Measurements from ENCODE around the gene SLC4A9. TPM values are rescaled to one million over a fixed set of nuclear protein-coding genes. Genes with fewer than 3 reads are reported as not detected.

The SLC4A9 gene
- total RNA-seq, 1 donor from 2014 or later, result 0.06 TPM

GRCh38 chr5:140360681-140361479 lies 886 bp downstream of the SLC4A9 start:
- DNase-seq (ENCODE audit: extremely low read depth, low read depth, low spot score), result no peak

GRCh38 chr5:140361901-140362300 lies 1.9 kb downstream of the SLC4A9 start:
- DNase-seq (ENCODE audit: extremely low read depth, low read depth, low spot score), result no peak

GRCh38 chr5:140362311-140362710 lies 2.3 kb downstream of the SLC4A9 start:
- DNase-seq (ENCODE audit: extremely low read depth, low read depth, low spot score), result no peak

GRCh38 chr5:140362875-140363630 lies 3.1 kb downstream of the SLC4A9 start:
- no peak for DNase-seq (ENCODE audit: extremely low read depth, low read depth, low spot score)

- DNase-seq (ENCODE audit: extremely low read depth, low read depth, low spot score), result no peak
Measured at GRCh38 chr5:140363631-140364471, 3.9 kb downstream of the SLC4A9 start.

- DNase-seq (ENCODE audit: extremely low read depth, low read depth, low spot score), result no peak
Measured at GRCh38 chr5:140364472-140364765, 4.4 kb downstream of the SLC4A9 start.

- no peak for DNase-seq (ENCODE audit: extremely low read depth, low read depth, low spot score)
Measured at GRCh38 chr5:140365282-140365681, 5.3 kb downstream of the SLC4A9 start.

- no peak for DNase-seq (ENCODE audit: extremely low read depth, low read depth, low spot score)
Measured at GRCh38 chr5:140365941-140366340, 5.9 kb downstream of the SLC4A9 start.

GRCh38 chr5:140366589-140367255 lies 6.7 kb downstream of the SLC4A9 start:
- DNase-seq (ENCODE audit: extremely low read depth, low read depth, low spot score), result no peak

GRCh38 chr5:140367256-140368013 lies 7.4 kb downstream of the SLC4A9 start:
- no peak for DNase-seq (ENCODE audit: extremely low read depth, low read depth, low spot score)

GRCh38 chr5:140371356-140372151 lies 11.6 kb downstream of the SLC4A9 start:
- no peak for DNase-seq (ENCODE audit: extremely low read depth, low read depth, low spot score)

GRCh38 chr5:140372971-140373487 lies 13.0 kb downstream of the SLC4A9 start:
- no peak for DNase-seq (ENCODE audit: extremely low read depth, low read depth, low spot score)

- no peak for DNase-seq (ENCODE audit: extremely low read depth, low read depth, low spot score)
Measured at GRCh38 chr5:140381351-140381750, 21.4 kb downstream of the SLC4A9 start.

GRCh38 chr5:140381972-140382371 lies 22.0 kb downstream of the SLC4A9 start:
- no peak for DNase-seq (ENCODE audit: extremely low read depth, low read depth, low spot score)

GRCh38 chr5:140382866-140383265 lies 22.9 kb downstream of the SLC4A9 start:
- DNase-seq (ENCODE audit: extremely low read depth, low read depth, low spot score), result no peak

- no peak for DNase-seq (ENCODE audit: extremely low read depth, low read depth, low spot score)
Measured at GRCh38 chr5:140383300-140383699, 23.3 kb downstream of the SLC4A9 start.

GRCh38 chr5:140388052-140388451 lies 28.1 kb downstream of the SLC4A9 start:
- no peak for DNase-seq (ENCODE audit: extremely low read depth, low read depth, low spot score)

GRCh38 chr5:140391312-140391711 lies 31.3 kb downstream of the SLC4A9 start:
- DNase-seq (ENCODE audit: extremely low read depth, low read depth, low spot score), result no peak

- no peak for DNase-seq (ENCODE audit: extremely low read depth, low read depth, low spot score)
Measured at GRCh38 chr5:140391732-140392131, 31.7 kb downstream of the SLC4A9 start.

Data from glomerular endothelial cell (primary cell).